ENCODE results near the gene TRMT112.
"Not testable (repeated sequence)": the region's sequence is repeated elsewhere in the genome, so short reads cannot be mapped to it uniquely, and the experiment has no call there.

TRMT112 gene

GRCh38 chr11:64314805-64315561 lies 2.4 kb downstream of the TRMT112 start:
- DNase-seq: no peak
- intact Hi-C loops (cut with DNase I): loop anchor here (5.0 kb wide), 1 partner anchor 42 kb away; the partner anchor contains the start of gene RPS6KA4

- no peak for DNase-seq
- intact Hi-C loops (cut with DNase I): no loop called here
Observed at GRCh38 chr11:64314146-64314804, 3.1 kb downstream of the TRMT112 start.

GRCh38 chr11:64313491-64314145 lies 3.7 kb downstream of the TRMT112 start:
- intact Hi-C loops (cut with DNase I): no loop called here
- peak in 4 of 10 donors; percentile 22 to 93 (median 46) for DNase-seq

GRCh38 chr11:64312947-64313346 lies 4.4 kb downstream of the TRMT112 start:
- DNase-seq: no peak
- intact Hi-C loops (cut with DNase I): no loop called here

GRCh38 chr11:64307795-64308194 lies 9.6 kb downstream of the TRMT112 start:
- intact Hi-C loops (cut with DNase I); DNase-seq: not testable (repeated sequence)

- intact Hi-C loops (cut with DNase I): no loop called here
Observed at GRCh38 chr11:64306876-64307622, 10.3 kb downstream of the TRMT112 start.

GRCh38 chr11:64306563-64306875 lies 10.8 kb downstream of the TRMT112 start:
- no peak for DNase-seq
- intact Hi-C loops (cut with DNase I): no loop called here

More at GRCh38 chr11:64306876-64307622, 10.3 kb downstream of the TRMT112 start:
- DNase-seq: no peak

GRCh38 chr11:64305691-64306562 lies 11.4 kb downstream of the TRMT112 start:
- intact Hi-C loops (cut with DNase I): loop anchor here (1.0 kb wide), 1 partner anchor 21 kb away; the partner anchor contains the start of gene GPR137
- peak in 7 of 10 donors; percentile 47 to 93 (median 57) for DNase-seq

- intact Hi-C loops (cut with DNase I): loop anchor here (1.0 kb wide), 1 partner anchor 20 kb away; the partner anchor contains the start of gene GPR137
- DNase-seq: peak; percentile 96 to 100 (median 100)
Observed at GRCh38 chr11:64305075-64305690, 12.2 kb downstream of the TRMT112 start, which contains the start of gene ESRRA. Gene ESRRA (plus strand): TSS chr11:64305524. CDS start chr11:64307180, 1,656 bp downstream.

GRCh38 chr11:64304316-64305072 lies 12.9 kb downstream of the TRMT112 start:
- intact Hi-C loops (cut with DNase I): loop anchor here (1.0 to 5.0 kb wide), 2 partner anchors 19 to 52 kb away; partner anchors contain the start of genes GPR137 and PLCB3
- peak; percentile 84 to 99 (median 94) for DNase-seq

GRCh38 chr11:64304032-64304315 lies 13.4 kb downstream of the TRMT112 start:
- intact Hi-C loops (cut with DNase I): loop anchor here (5.0 kb wide), 1 partner anchor 52 kb away; the partner anchor contains the start of gene PLCB3
- no peak for DNase-seq

GRCh38 chr11:64303109-64304031 lies 14.0 kb downstream of the TRMT112 start:
- no peak for DNase-seq
- intact Hi-C loops (cut with DNase I): loop anchor here (5.0 kb wide), 1 partner anchor 51 kb away; the partner anchor contains the start of gene PLCB3

GRCh38 chr11:64299847-64300648 lies 17.3 kb downstream of the TRMT112 start, which contains the start of gene CATSPERZ:
Gene CATSPERZ (plus strand): TSS chr11:64300358. CDS start chr11:64300411, 53 bp downstream.
- intact Hi-C loops (cut with DNase I): loop anchor here (2.0 to 5.0 kb wide), 2 partner anchors 29 to 48 kb away; partner anchors contain the start of gene PLCB3

GRCh38 chr11:64298966-64299846 lies 18.2 kb downstream of the TRMT112 start:
- DNase-seq: peak in 9 of 10 donors; percentile 60 to 95 (median 76)
- intact Hi-C loops (cut with DNase I): no loop called here

More at GRCh38 chr11:64299847-64300648, 17.3 kb downstream of the TRMT112 start, which contains the start of gene CATSPERZ:
- no peak for DNase-seq
